HG02870 (cell line): ENCODE results near the gene COL27A1.

ENCODE experiments used
- ATAC-seq: cut with Tn5 transposase; IDR thresholded peaks from one replicate; pipeline ENCODE4 v1.9.1; 2021; ENCODE audit warnings: mild to moderate bottlenecking, moderate library complexity; ENCODE audit not compliant: unreplicated experiment

The COL27A1 gene

GRCh38 chr9:114221706-114222465 lies 66.5 kb downstream of the COL27A1 start:
- ATAC-seq, result no peak

DNA sequence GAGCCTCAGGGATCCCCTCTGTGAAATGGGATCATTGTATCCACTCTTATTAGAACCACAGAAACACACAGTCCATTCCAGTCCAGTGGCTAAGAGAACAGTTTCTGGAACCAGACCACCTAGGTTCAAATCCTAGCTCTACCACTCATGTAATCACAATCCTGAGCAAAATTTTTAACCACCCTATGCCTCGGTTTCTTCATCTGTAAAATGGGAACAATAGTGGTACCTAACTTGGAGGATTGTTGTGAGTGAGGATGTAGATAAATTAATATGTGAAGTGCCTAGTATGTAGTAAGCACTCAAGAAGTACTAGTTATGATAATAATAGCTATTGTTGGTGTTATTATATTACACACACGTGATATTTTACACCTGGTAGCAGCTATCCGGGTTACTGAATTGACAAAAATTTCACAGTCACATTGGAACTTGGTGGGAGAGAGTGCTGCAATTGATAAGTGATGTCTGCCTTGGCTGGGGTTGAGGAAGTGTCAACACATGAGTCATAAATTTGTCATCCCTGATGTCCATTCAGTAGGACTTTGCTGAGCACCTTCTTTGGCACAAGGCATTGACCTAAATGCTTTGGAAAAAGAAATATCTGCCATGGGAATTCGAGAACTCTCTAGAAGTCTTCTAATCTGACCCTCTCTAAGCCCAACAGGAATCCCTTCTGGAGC lies 68.4 kb downstream of the COL27A1 start:
- ATAC-seq, result no peak

DNA sequence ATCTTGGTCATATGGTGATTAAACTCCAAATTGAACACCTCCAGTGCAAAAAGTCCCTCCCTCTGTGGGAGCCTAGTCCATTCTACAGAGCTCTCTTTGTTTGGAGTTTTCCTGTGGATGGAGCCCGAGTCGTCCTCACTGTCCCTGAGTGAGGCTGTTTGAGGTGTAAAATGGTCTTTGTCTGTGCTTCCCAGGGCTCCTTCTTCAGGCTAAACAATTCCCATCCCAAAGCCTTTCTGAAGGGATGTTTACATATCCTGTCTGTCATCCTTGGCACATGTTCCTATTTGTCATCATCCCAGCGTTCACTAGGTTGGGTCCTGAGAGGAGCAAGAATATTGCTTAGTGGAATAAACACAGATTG lies 68.9 kb downstream of the COL27A1 start:
- no peak for ATAC-seq

DNA sequence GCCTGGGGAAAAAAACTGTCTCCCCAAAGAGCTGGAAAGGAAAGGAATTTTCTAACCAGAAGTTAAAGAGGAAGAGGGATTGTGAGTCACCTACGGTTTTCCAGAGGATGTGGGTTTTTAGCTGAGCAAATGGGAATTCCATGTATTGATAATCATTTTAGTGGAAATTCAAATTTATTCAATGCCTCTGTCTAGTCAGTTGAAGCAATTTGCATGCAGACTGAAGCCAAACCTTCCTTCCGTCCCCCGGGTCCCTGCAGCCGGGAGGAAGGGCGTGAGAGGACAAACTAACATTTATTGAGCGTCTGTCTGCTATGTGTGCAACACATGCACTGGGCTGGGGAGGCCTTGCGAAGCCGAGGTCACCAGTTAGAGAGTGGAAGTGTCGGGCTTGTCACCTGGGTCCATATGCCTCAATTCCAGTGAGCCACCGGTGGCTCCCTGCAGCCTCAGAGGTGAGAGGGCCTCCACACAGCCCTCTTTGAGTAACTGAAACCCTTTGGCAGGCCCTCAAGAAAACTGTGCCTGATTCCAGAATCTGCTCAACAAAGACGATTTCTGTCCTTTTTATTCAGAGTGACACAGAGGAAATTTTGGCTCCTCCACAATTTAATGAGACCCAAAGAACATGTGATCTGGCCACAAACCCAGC lies 70.3 kb downstream of the COL27A1 start:
- no peak for ATAC-seq

DNA sequence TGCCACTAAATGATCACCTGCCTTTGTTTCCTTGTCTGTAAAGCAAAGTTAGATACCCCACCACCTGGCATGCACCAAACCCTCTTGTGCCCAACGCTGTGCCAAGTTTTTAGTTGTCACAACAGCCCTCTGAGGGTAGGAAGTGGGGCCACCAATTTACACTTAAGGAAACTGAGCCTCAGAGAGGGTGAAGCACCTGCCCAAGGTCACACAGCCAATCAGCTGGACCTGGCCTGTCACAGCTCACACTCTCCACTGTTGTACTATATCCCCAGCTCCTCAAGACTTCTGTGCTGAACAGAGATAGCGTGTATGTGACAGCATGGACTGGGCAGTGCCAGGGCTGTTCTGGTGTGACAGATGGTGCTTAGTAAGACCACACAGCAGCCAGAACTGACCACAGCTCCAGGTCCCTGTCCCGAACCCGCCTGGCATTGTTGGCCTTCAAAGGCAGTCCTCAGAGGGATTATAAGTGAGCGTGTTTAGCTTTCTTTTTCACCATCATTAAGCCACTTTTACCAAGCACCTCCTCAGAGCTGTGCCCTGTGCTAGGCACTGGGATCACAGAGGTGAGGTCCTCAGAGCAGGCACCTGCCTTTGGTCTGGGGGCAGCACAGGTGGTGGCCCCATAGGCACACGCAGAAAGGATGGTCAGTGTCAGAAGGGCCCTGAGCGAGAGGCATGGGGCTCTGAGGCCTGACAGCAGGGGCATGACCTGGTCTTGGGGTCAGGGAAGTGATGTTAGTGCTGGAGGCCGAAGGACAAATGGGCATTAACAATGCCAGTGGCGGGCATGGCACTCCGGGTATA lies 71.1 kb downstream of the COL27A1 start:
- ATAC-seq, result no peak

DNA sequence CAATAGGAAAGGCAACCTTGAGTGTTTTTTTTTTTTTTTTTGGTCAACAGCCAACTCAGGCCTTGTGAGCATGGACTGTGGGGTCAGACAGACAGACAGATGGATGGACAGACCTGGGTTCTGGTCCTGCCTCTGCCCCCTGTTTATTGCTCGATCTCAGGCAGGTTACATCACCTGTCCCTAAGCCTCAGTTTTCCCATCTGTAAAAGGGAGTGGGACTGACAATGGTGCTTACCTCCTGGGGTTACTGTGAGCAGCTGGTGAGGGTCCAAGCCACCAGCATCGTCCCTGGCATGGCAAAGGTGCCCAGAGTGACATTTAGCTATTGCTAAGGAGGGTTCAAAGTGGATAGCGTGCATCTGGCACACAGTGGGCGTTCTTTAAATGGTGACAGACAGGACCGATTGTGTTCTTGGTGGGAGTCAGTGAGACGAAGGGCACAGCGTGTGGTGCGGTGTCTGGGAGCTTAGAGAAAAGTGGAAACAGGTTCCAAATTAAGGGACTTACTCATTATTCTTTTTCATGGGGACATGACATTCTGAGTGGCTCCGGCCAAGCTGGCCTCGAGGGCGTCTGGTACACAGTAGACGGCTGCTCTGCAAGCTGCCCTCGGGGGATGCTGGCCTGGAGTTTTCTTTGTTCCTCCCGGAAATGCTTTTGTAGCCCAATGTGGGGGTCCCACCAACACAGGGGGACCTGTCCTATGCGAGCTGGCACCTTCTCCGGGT lies 72.1 kb downstream of the COL27A1 start:
- ATAC-seq, result no peak

GRCh38 chr9:114228016-114228808 lies 72.9 kb downstream of the COL27A1 start:
- ATAC-seq, result no peak

- ATAC-seq, result no peak
Observed at GRCh38 chr9:114229295-114229694, 74.0 kb downstream of the COL27A1 start.

- ATAC-seq, result no peak
Observed at GRCh38 chr9:114230068-114230467, 74.7 kb downstream of the COL27A1 start.

DNA sequence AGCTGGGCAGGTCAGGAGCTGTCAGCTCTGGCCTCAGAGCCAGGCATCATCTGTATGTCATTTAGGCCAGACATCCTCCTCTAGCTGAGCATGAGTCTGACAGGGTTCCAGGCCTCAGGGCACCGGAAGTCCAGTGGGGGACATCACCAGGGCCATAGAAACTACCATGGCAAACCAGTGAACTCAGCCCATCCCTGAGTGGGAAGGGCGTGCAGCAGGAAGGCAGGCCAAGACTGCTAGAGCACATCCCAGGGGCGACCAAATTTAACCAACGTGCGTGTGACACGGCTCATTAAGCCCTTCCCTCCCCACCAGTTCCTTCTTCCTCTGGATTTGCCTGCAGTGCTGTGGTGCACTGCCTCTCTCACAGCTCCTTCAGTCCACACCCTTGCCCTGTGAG lies 75.9 kb downstream of the COL27A1 start:
- ATAC-seq, result no peak

- ATAC-seq, result no peak
Observed at GRCh38 chr9:114231719-114232449, 76.5 kb downstream of the COL27A1 start.

GRCh38 chr9:114233491-114234185 lies 78.3 kb downstream of the COL27A1 start:
- ATAC-seq, result no peak

- ATAC-seq, result no peak
Observed at GRCh38 chr9:114235033-114235661, 79.8 kb downstream of the COL27A1 start.

DNA sequence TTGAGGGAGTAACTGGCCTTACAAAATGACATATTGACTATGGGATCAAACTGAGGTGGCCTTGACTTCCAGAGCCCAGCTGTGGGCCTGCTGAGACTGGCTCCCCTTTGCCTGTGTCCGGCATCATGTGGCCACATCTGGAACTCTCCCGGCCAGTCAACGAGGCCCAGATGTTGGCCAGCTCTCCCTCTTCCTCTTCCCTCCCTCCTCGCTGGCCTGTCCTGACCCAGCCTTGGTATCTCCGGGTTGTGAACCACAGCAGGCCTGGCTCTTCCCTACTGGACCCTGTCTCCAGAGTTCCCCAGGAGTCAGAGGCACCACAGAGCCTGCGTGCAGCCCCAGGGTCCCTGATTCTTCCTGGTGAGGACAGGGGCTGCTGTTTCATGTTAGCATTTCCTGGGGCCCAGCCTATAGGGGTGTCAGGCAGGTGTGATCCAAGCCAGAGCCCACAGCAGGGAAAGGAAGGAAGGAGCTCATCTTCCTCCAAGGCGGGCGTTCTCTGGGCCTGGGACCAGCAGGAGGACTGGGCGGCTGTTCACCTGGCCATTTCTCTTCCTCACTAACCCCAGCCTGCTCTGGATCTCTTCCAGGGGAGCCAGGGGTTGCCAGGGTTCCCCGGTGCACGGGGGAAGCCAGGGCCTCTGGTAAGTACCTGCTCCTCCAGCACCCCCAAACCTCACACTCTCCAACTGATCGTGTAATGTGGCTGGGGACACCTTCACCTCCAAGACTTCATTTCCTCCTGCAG lies 81.2 kb downstream of the COL27A1 start:
- no peak for ATAC-seq

- ATAC-seq, result no peak
Observed at GRCh38 chr9:114237247-114237646, 81.9 kb downstream of the COL27A1 start.

- no peak for ATAC-seq
Observed at GRCh38 chr9:114237781-114238180, 82.4 kb downstream of the COL27A1 start.

- ATAC-seq, result no peak
Observed at GRCh38 chr9:114238472-114238871, 83.1 kb downstream of the COL27A1 start.
